Stimulated activated naive B cell treated with anti-CD40 and anti-IgM and Interleukin-4, amounts not matched to agents 10 μg/mL and 1 μg/mL and 100 μg/mL, for 72 hours (primary cell): ENCODE data around the gene KCNJ6.
"Not testable (repeated sequence)": the region's sequence is repeated elsewhere in the genome, so short reads cannot be mapped to it uniquely, and the experiment has no call there.

Experiments used
- ATAC-seq, 2 donors: fragments of 150-1000 bp; cut with Tn5 transposase; replicated peaks; 2 replicates each; pipeline ENCODE4 v1.10.0; 2021; ENCODE audit warnings: moderate library complexity in 1 of 2
- DNase-seq: peaks from one replicate; pipeline ENCODE4 v3.0.0; 2021
- H3K27ac Mint-ChIP-seq: one replicate; pipeline ENCODE4 v1.8.0; 2022; ENCODE audit warnings: mild to moderate bottlenecking, mixed read lengths
- H3K27me3 Mint-ChIP-seq, 2 donors: one replicate each; pipeline ENCODE4 v1.8.0; 2022; ENCODE audit warnings: mixed read lengths in 2 of 2
- H3K36me3 Mint-ChIP-seq, 2 donors: one replicate each; pipeline ENCODE4 v1.8.0; 2022; ENCODE audit warnings: mixed read lengths in 2 of 2, mild to moderate bottlenecking in 1 of 2
- H3K4me1 Mint-ChIP-seq, 2 donors: one replicate each; pipeline ENCODE4 v1.8.0; 2022; ENCODE audit warnings: mixed read lengths in 2 of 2, mild to moderate bottlenecking in 1 of 2
- H3K4me3 Mint-ChIP-seq, 2 donors: one replicate each; pipeline ENCODE4 v1.8.0; 2022; ENCODE audit warnings: mild to moderate bottlenecking in 2 of 2, mixed read lengths in 2 of 2, moderate library complexity in 1 of 2
- H3K9me3 Mint-ChIP-seq, 2 donors: one replicate each; pipeline ENCODE4 v1.8.0; 2022; ENCODE audit warnings: mixed read lengths in 2 of 2, mild to moderate bottlenecking in 1 of 2

Gene KCNJ6

DNA sequence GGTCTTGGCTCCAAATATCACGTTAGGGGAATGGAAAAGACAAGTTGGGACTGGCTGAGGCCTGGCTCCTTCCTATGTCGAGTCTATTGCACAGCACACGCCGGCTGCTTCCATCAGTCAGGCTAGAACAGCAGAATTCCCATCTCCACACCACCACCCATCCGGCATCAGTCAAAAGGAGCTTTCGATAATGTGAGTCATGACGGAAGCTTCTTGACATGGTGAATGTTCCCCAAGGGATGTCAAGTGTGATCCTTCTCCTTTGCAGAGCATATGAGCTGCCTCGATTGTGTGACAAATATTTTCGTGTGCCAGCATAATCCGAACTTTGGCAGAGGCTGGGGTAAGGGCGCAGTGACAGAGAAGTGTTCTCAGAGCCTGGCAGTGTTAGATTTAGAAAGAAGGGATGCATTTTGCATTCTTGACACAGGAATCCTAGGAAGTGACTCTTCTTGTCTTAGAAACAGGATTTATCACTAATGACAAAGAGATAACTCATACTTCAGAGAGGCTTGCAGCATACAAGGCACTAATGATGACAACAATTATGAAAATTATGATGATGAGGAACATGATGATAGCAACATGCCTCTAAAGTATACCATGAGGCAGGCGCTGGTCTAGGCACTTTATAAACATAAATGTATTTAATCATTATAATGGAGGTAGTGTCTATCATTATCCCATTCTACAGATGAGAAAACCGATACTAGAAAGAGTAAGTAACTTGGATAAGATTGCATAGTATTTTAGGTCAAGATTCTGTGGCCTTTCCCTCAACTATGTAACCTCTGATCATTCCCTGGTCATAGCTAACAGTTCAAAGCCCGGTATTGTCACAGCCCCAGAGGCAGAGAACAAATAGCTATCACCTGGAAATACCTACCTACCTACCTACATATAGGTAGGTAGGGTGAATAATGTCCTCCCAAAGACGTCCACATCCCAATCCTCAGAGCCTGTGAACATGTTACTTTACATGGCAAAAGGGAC lies 135.0 kb downstream of the KCNJ6 start:
- ATAC-seq (no peak), DNase-seq (no peak)
- H3K27me3 Mint-ChIP-seq = peaks cover 0 to 12% of the 10 kb centered on the region in 2 donors
- peaks cover 4 to 7% of the 10 kb centered on the region in 2 donors for H3K9me3 Mint-ChIP-seq
- H3K4me3 Mint-ChIP-seq = no peak overlapping the region
- H3K4me1 Mint-ChIP-seq = no peaks in the 10 kb centered on the region
- H3K36me3 Mint-ChIP-seq = no peaks in the 10 kb centered on the region
- H3K27ac Mint-ChIP-seq = no peak overlapping the region

GRCh38 chr21:37771181-37771580 lies 145.1 kb downstream of the KCNJ6 start:
- H3K27me3 Mint-ChIP-seq = no peaks in the 10 kb centered on the region
- no peak for ATAC-seq
- H3K36me3 Mint-ChIP-seq = no peaks in the 10 kb centered on the region

DNA sequence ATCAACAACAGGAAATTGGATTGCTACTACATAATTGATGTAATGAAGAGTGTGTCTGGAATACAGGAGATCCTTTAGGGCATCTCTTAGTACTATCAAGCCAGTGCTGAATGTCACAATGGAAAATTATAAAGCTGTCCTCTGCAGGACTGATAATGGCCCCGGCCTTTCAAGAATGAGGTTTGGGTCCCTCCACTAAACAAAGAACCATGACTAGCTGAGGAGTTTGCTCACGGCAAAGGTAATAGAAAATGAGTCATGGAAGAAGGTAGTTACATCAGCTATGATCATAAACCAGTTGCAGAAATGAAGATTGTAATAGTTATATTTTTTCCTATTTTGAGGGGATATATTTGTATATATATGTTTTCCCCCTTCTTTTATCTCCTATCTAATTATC lies 145.8 kb downstream of the KCNJ6 start:
- no peaks in the 10 kb centered on the region for H3K4me1 Mint-ChIP-seq
- H3K36me3 Mint-ChIP-seq = no peaks in the 10 kb centered on the region
- H3K9me3 Mint-ChIP-seq = no peaks in the 10 kb centered on the region

More at GRCh38 chr21:37771181-37771580, 145.1 kb downstream of the KCNJ6 start:
- Mint-ChIP-seq H3K4me3 (no peak overlapping the region), H3K27ac (no peak overlapping the region), H3K9me3 (no peaks in the 10 kb centered on the region), H3K4me1 (no peaks in the 10 kb centered on the region)
- DNase-seq = no peak

DNA sequence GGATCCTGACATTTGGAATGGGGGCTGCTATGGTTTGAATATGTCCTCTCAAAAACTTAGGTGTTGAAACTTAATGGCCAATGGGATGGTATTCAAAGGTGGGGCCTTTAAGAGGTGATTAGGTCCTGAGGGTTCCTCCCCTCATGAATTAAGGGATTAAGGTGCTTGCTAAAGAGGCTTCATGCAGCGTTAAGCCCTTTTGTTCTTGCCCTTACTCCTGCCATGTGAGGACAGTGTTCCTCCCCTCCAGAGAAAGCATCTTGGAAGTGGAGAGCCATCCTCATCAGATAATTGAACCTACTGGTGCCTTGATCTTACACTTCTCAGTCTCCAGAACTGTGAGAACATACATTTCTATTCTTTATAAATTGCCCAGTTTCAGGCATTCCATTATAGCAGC lies 146.6 kb downstream of the KCNJ6 start:
- Mint-ChIP-seq H3K4me1 (no peaks in the 10 kb centered on the region), H3K4me3 (no peak overlapping the region), H3K36me3 (no peaks in the 10 kb centered on the region), H3K9me3 (no peaks in the 10 kb centered on the region), H3K27ac (no peak overlapping the region), H3K27me3 (no peaks in the 10 kb centered on the region)
- no peak for DNase-seq
- no peak for ATAC-seq

More for the DNA sequence above, 145.8 kb downstream of the KCNJ6 start:
- DNase-seq (no peak), ATAC-seq (no peak)
- H3K27ac Mint-ChIP-seq = no peak overlapping the region
- H3K27me3 Mint-ChIP-seq = no peaks in the 10 kb centered on the region
- H3K4me3 Mint-ChIP-seq = no peak overlapping the region

- Mint-ChIP-seq H3K36me3 (no peaks in the 10 kb centered on the region), H3K4me3 (no peak overlapping the region), H3K4me1 (no peaks in the 10 kb centered on the region), H3K9me3 (no peaks in the 10 kb centered on the region), H3K27ac (no peak overlapping the region), H3K27me3 (no peaks in the 10 kb centered on the region)
- ATAC-seq = no peak
- no peak for DNase-seq
These were observed 148.3 kb downstream of the KCNJ6 start for GRCh38 chr21:37767984-37768383.

DNA sequence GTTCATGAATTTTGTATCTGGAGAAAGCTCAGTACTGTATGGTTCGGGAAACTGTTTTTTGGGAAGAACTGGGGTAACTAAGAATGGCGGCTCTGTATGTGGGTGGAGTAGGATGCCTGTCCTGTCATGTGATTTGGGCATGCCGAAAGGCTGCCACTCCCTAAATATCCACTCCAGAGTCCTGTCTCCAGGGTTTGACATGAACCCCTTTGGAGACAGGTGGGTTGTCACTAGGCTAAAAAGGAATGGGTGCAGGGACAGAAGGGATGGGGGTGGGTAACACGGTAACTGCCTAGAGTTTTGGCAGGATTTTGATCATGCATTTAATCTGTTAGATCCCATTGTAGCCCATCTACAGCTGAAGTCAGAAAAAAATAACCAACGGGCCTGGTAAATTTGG lies 150.1 kb downstream of the KCNJ6 start:
- Mint-ChIP-seq H3K36me3 (no peaks in the 10 kb centered on the region), H3K4me1 (no peaks in the 10 kb centered on the region), H3K9me3 (no peaks in the 10 kb centered on the region), H3K4me3 (no peak overlapping the region), H3K27ac (no peak overlapping the region), H3K27me3 (no peaks in the 10 kb centered on the region)
- ATAC-seq (no peak), DNase-seq (no peak)

DNA sequence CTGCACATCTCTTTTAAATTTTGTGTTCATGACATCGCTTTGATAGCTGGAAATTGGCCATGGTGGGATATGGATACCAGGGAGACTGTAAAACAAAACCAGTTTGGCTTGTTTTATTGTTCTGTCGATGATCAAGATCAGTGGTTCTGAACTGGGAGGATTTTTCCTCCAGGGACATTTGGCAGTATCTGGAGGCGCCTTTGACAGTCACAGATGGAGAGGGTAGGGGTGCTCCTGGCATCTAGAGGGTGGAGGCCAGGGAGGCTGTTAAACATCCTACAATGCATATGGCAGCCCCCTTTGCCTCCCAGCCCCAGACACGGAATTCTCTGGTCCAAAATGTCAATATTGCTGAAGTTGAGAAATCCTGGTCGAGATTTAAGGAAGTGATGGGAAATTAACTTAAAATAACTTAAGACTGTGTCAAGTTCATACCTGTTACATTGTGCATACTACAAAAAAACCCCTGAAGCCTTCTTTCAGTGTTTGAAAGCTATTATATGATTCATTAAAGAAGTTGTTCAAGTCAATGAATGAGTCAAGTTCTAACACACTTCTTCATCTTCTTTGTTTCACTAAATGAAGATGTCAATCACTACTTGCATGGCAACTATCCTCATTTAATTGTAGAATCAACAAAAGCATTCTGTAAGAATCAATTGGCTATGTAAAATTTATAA lies 150.9 kb downstream of the KCNJ6 start:
- Mint-ChIP-seq H3K36me3 (no peaks in the 10 kb centered on the region), H3K4me3 (no peak overlapping the region), H3K9me3 (no peaks in the 10 kb centered on the region), H3K4me1 (no peaks in the 10 kb centered on the region), H3K27ac (no peak overlapping the region), H3K27me3 (no peaks in the 10 kb centered on the region)
- ATAC-seq (no peak), DNase-seq (no peak)

DNA sequence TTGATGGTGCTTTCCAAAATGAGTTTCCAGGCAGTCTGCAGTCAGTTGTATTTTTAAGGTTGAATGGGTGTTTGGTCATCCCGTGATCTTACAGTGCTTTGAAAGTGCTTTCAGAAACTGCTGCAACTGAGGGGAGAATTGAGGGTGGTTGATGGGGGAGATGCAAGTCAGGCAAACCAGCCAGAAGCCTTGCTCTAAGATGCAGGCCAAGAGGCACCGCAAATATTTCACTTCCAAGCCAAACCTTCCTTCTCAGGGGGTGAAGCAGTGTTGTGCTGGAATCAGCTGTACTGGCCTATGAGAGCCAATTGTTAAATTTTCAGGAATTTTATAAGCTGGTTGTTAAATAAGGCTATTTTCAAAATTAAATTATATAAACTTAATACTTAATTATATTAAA lies 151.6 kb downstream of the KCNJ6 start:
- DNase-seq (no peak), ATAC-seq (no peak)
- no peaks in the 10 kb centered on the region for H3K4me1 Mint-ChIP-seq
- no peak overlapping the region for H3K4me3 Mint-ChIP-seq
- H3K27me3 Mint-ChIP-seq = no peaks in the 10 kb centered on the region
- no peaks in the 10 kb centered on the region for H3K9me3 Mint-ChIP-seq
- H3K27ac Mint-ChIP-seq = no peak overlapping the region
- no peaks in the 10 kb centered on the region for H3K36me3 Mint-ChIP-seq

GRCh38 chr21:37763298-37763697 lies 153.0 kb downstream of the KCNJ6 start:
- Mint-ChIP-seq H3K27ac (no peak overlapping the region), H3K4me3 (no peak overlapping the region), H3K9me3 (no peaks in the 10 kb centered on the region), H3K27me3 (peaks cover 0 to 3% of the 10 kb centered on the region in 2 donors), H3K4me1 (no peaks in the 10 kb centered on the region), H3K36me3 (no peaks in the 10 kb centered on the region)
- DNase-seq (no peak), ATAC-seq (no peak)

- H3K27ac Mint-ChIP-seq = no peak overlapping the region
- no peaks in the 10 kb centered on the region for H3K4me1 Mint-ChIP-seq
- ATAC-seq = no peak
- H3K36me3 Mint-ChIP-seq = no peaks in the 10 kb centered on the region
- no peak overlapping the region for H3K4me3 Mint-ChIP-seq
- DNase-seq = no peak
- H3K27me3 Mint-ChIP-seq = peaks cover 0 to 3% of the 10 kb centered on the region in 2 donors
- H3K9me3 Mint-ChIP-seq = no peaks in the 10 kb centered on the region
These were observed 153.7 kb downstream of the KCNJ6 start for GRCh38 chr21:37762606-37763005.

- not testable (repeated sequence) for H3K36me3 Mint-ChIP-seq, H3K9me3 Mint-ChIP-seq, H3K4me3 Mint-ChIP-seq
These were observed 154.9 kb downstream of the KCNJ6 start for GRCh38 chr21:37761406-37761805.

GRCh38 chr21:37759777-37760176 lies 156.5 kb downstream of the KCNJ6 start:
- no peak for ATAC-seq
- Mint-ChIP-seq H3K9me3 (no peaks in the 10 kb centered on the region), H3K4me3 (no peak overlapping the region), H3K4me1 (no peaks in the 10 kb centered on the region), H3K27ac (no peak overlapping the region), H3K36me3 (no peaks in the 10 kb centered on the region), H3K27me3 (peaks cover 0 to 3% of the 10 kb centered on the region in 2 donors)
- DNase-seq = no peak

More at GRCh38 chr21:37761406-37761805, 154.9 kb downstream of the KCNJ6 start:
- not testable (repeated sequence) for H3K4me1 Mint-ChIP-seq, DNase-seq, ATAC-seq, H3K27me3 Mint-ChIP-seq, H3K27ac Mint-ChIP-seq

GRCh38 chr21:37758982-37759381 lies 157.3 kb downstream of the KCNJ6 start:
- Mint-ChIP-seq H3K9me3 (no peaks in the 10 kb centered on the region), H3K27ac (no peak overlapping the region), H3K36me3 (no peaks in the 10 kb centered on the region), H3K4me3 (no peak overlapping the region), H3K4me1 (no peaks in the 10 kb centered on the region), H3K27me3 (peaks cover 0 to 3% of the 10 kb centered on the region in 2 donors)
- ATAC-seq = peak; percentile 31 to 71
- no peak for DNase-seq

DNA sequence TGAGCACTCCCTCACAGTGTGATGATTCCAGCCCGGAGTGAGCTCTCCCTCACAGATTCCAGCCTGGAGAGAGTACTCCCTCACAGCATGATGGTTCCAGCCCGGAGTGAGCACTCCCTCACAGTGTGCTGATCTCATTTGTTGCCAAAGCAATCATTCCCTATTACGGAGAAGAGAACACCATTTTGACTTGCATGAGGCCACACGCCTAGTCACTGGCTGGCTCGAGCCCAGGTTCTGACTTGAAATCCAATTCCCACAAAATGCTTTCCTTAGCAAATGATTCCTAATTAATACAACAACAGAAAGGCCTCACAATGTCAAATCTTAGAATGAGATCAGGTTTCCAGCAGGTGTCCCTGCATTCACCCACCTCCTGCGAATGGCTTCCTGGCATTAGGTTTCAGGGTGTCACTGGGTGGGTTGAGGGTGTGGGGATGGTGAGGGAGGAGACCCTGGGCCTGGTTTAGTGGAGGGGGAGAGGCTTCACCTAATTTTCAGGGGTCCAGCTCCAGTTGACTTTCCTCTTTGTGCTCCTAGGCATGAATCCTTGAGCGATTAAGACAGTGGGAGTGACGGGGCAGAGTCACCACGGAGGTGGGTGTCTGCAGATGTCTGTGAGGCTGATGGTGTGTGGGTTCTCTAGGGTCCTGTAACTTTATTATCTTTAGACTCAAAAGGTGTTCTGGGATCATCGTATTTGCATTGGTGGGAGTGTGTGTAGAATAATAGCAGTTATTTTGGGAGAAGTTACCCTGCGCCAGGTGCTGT lies 158.5 kb downstream of the KCNJ6 start:
- Mint-ChIP-seq H3K9me3 (no peaks in the 10 kb centered on the region), H3K4me1 (no peaks in the 10 kb centered on the region), H3K4me3 (no peak overlapping the region), H3K27ac (no peak overlapping the region), H3K27me3 (peaks cover 0 to 3% of the 10 kb centered on the region in 2 donors), H3K36me3 (no peaks in the 10 kb centered on the region)
- ATAC-seq (no peak), DNase-seq (no peak)
